GM13976 (cell line): Measurements from ENCODE around the gene INTS11.

Experiments
- DNase-seq: peaks from one replicate; pipeline ENCODE4 v3.0.0; 2012; ENCODE audit warnings: low spot score
- in situ Hi-C: fragments of 300-500 bp; cut with MboI; formaldehyde crosslinking; loops from one replicate; pipeline ENCODE4 v1.12.0; 2022; ENCODE audit warnings: low sequenced_read_pairs, mixed read lengths, inconsistent platforms; ENCODE audit not compliant: unreplicated experiment
- TF ChIP-seq, protein P1 (sequence below): IDR thresholded peaks from 2 replicates; pipeline ENCODE4 v1.5.1; 2012; ENCODE audit warnings: borderline replicate concordance, mild to moderate bottlenecking; ENCODE audit not compliant: insufficient read depth; ENCODE audit errors: extremely low read depth, missing control alignments, control extremely low read depth

The INTS11 gene

DNA sequence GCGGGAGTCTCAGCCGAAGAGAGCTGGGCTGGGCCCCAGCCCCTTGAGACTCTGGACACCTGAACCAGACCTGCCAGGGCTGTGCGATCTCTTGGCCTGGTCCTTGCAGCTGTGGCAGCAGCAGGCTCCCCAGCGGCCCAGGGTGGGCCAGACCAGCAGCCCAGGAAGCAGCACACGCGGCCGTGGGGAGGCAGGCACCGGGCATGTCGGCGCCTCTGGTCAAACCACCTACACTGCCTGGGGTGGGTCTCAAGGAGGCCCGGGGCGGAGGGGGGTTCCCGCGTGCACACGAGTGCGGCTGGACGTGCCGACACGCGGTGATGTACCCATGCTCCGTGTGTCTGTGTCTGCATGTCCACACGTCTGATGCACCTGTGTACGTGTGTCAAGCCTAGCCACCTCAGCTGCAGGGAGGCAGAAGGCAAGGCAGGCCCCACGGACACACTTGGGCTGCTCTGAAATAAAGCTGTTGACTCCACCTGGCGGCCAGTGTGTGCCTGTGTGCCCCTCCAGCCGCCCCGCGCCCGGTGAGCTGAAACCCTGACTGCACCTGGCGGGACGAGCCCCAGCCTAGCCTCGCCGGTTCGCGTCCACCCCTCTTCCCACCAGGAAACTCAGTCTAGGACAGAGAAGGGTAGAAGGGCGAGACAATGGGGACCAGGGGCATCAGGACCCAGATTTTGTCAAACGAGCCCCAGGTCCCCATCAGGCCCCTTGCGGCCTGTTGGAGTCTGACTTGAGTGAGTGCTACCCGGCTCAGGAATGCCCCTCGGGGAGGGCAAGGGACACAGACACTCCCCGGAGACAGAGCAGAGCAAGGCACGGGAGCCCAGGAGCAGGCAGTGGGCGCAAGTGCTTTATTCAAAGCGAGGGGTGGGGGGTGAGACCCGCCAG lies 32.7 kb downstream of the INTS11 start:
- TF ChIP-seq, protein P1, sequence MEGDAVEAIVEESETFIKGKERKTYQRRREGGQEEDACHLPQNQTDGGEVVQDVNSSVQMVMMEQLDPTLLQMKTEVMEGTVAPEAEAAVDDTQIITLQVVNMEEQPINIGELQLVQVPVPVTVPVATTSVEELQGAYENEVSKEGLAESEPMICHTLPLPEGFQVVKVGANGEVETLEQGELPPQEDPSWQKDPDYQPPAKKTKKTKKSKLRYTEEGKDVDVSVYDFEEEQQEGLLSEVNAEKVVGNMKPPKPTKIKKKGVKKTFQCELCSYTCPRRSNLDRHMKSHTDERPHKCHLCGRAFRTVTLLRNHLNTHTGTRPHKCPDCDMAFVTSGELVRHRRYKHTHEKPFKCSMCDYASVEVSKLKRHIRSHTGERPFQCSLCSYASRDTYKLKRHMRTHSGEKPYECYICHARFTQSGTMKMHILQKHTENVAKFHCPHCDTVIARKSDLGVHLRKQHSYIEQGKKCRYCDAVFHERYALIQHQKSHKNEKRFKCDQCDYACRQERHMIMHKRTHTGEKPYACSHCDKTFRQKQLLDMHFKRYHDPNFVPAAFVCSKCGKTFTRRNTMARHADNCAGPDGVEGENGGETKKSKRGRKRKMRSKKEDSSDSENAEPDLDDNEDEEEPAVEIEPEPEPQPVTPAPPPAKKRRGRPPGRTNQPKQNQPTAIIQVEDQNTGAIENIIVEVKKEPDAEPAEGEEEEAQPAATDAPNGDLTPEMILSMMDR, result peak; percentile 76
- peak; percentile 87 for DNase-seq
- in situ Hi-C loops, result no loop called here

DNA sequence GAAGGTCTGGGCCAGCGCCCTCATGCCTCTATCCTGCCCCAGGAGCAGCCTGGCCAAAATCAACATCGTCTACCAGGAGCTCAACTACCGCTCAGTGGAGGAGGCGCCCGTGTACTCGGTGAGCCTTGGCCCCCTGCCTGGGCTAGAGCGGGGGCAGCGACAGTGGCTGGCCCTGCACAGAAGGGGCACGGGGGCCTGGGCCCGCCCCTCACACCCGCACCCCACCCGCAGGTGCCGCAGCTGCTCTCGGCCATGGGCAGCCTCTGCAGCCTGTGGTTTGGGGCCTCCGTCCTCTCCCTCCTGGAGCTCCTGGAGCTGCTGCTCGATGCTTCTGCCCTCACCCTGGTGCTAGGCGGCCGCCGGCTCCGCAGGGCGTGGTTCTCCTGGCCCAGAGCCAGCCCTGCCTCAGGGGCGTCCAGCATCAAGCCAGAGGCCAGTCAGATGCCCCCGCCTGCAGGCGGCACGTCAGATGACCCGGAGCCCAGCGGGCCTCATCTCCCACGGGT lies 33.4 kb downstream of the INTS11 start:
- TF ChIP-seq, protein P1, result no peak
- DNase-seq, result no peak
- in situ Hi-C loops, result no loop called here

DNA sequence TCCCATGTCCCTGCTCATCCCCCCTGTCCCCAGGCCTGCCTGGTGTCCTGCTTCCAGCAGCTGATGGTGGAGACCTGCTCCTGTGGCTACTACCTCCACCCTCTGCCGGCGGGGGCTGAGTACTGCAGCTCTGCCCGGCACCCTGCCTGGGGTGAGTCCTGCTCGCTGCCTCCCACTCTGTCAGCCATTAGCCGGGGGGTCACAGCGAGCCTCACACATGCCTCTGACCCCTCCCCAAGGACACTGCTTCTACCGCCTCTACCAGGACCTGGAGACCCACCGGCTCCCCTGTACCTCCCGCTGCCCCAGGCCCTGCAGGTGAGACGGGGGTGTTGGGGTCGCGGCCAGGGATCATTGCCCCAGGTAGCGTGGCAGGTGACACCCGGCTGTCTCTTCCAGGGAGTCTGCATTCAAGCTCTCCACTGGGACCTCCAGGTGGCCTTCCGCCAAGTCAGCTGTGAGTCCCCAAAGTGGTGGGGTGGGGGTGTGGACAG lies 34.2 kb downstream of the INTS11 start:
- in situ Hi-C loops, result no loop called here
- TF ChIP-seq, protein P1, result peak; percentile 60
- peak; percentile 80 for DNase-seq

DNA sequence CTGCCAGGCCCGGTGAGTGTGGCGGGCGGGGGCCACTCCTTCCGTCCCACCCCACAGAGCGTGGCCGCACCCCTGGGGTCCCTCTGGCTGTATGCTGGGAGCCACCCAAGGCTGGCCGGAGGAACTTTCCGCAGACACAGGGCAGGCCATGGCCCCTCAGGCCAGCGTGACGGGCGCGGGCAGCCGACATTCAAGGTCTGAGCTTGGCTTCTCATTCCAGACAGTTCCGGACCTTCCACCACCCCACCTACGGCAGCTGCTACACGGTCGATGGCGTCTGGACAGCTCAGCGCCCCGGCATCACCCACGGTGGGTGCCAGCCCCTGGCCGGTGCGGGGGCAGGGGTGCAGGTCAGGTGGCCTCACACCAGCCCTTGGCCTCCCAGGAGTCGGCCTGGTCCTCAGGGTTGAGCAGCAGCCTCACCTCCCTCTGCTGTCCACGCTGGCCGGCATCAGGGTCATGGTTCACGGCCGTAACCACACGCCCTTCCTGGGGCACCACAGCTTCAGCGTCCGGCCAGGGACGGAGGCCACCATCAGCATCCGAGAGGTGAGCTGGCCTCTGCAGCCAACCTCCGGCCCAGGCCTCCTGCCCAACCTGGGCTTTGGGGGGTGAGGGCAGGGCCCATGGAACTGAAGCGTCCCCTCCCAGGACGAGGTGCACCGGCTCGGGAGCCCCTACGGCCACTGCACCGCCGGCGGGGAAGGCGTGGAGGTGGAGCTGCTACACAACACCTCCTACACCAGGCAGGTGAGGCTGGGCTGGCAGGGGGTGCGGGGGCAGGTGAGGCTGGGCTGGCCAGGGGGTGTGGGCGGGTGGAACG lies 37.0 kb downstream of the INTS11 start:
- in situ Hi-C loops, result no loop called here
- DNase-seq, result no peak
- TF ChIP-seq, protein P1, result no peak

DNA sequence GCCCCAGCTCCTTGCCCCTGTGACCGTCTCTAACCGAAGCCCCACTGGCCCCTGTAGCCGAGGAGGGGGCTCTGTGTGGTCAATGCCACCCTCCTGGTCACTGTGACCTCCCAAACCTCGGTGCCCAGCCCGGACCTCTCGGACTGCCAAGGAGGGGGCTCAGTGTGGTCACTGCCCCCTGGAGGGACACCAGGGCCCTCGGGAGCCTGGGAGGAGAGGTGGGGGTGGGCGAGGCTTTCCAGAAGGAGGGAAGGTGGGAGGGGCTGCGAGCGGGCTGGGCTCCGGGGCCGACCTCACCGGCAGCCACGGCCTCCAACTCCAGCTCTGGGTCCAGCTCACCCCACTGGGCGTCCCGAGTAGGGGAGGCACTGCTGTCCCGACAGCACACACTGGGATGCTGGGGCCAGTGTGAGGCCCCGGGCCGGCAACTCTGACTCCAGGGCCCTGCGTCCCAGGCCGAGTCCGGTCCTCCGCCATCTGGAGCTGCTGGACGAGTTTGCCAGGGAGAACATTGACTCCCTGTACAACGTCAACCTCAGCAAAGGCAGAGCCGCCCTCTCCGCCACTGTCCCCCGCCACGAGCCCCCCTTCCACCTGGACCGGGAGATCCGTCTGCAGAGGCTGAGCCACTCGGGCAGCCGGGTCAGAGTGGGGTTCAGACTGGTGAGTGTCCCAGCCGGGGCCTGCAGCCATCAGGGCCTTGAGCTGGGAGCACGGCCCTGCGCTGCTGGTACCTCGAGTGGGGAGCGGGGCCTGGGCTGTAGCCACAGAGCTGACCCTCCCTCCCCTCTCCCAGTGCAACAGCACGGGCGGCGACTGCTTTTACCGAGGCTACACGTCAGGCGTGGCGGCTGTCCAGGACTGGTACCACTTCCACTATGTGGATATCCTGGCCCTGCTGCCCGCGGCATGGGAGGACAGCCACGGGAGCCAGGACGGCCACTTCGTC lies 37.9 kb downstream of the INTS11 start:
- TF ChIP-seq, protein P1, result no peak
- in situ Hi-C loops, result no loop called here
- DNase-seq, result no peak
